DOHH2 (cell line): ENCODE results near the gene LRRC7.

Experiments
- CTCF ChIP-seq: fragments of 200-600 bp; sonication (generic); IDR thresholded peaks from one replicate; pipeline ENCODE4 v1.5.1; 2014; ENCODE audit warnings: antibody characterized with exemption, mild to moderate bottlenecking, low read depth, low read length; ENCODE audit not compliant: poor library complexity, severe bottlenecking
- EZH2phosphoT487 ChIP-seq: fragments of 200-600 bp; sonication (generic); IDR thresholded peaks from 2 replicates; pipeline ENCODE4 v1.6.1; 2017; ENCODE audit warnings: borderline replicate concordance, mild to moderate bottlenecking, antibody characterized with exemption, low read length, moderate library complexity, mixed read lengths

- TF ChIP-seq CTCF = no peak
- TF ChIP-seq EZH2phosphoT487 = no peak
Measured at GRCh38 chr1:70143048-70143659, 575.4 kb downstream of the LRRC7 start.
